AG09309 (cell line): ENCODE data around the gene PAFAH1B1.
"Not testable (repeated sequence)": the region's sequence is repeated elsewhere in the genome, so short reads cannot be mapped to it uniquely, and the experiment has no call there.

Experiments used
- DNase-seq: peaks from one replicate; pipeline ENCODE4 v3.0.0-alpha.2; 2010; ENCODE audit warnings: low read depth
- H3K4me3 ChIP-seq: 2 replicates; pipeline ENCODE4 v1.5.1; 2011; ENCODE audit warnings: mild to moderate bottlenecking, low read depth, low read length, moderate library complexity; ENCODE audit not compliant: control insufficient read depth
- CTCF ChIP-seq: IDR thresholded peaks from 2 replicates; pipeline ENCODE4 v1.5.1; 2011; ENCODE audit warnings: mild to moderate bottlenecking, low read depth, low read length, inconsistent platforms; ENCODE audit not compliant: insufficient read depth, control insufficient read depth; ENCODE audit errors: missing control alignments

PAFAH1B1 gene

GRCh38 chr17:2560658-2561057 lies 32.8 kb upstream of the PAFAH1B1 start:
- H3K4me3 ChIP-seq: no peak overlapping the region
- DNase-seq: no peak
- no peak for TF ChIP-seq CTCF

GRCh38 chr17:2562162-2562858 lies 31.1 kb upstream of the PAFAH1B1 start:
- TF ChIP-seq CTCF: no peak
- no peak overlapping the region for H3K4me3 ChIP-seq
- DNase-seq: no peak

DNA sequence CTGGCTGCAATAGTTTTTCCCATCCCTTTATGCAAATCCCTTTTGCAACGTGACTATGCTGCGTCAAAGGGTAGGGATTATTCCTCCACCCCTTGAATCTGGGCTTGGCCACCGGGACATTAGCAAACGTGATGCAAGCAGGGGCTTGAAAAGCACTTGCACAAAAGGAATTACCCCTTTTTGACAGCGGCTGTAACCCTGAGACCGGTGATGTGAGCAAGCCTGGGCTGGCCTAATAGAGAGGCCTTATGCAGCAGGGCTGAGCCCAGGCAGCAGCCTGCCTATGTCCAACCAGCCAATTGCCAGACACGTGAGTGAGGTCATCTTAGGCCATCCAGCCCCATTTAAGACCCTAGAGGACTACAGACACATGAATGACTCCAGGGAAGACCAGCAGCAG lies 30.4 kb upstream of the PAFAH1B1 start:
- no peak for TF ChIP-seq CTCF
- H3K4me3 ChIP-seq: no peak overlapping the region
- DNase-seq: no peak

DNA sequence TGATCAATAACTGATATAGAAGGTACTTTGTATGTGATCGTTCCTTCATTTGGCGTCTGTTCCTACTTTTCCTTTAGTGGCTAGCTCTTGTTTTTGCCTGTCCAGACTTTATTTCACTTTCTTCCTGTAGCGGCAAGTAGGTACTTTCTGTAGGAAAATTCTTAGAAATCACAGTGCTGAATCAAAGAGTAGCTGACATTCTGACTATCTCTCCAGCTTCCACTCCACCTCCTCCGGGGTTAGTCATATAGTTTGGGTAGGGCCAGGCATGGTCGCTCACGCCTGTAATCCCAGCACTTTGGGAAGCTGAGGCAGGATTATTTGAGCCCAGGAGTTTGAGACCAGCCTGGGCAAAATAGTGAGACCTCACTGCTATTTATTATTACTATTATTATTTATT lies 29.9 kb upstream of the PAFAH1B1 start:
- H3K4me3 ChIP-seq: no peak overlapping the region
- no peak for DNase-seq
- TF ChIP-seq CTCF: no peak

- no peak overlapping the region for H3K4me3 ChIP-seq
- no peak for TF ChIP-seq CTCF
- no peak for DNase-seq
Measured at GRCh38 chr17:2564877-2565276, 28.6 kb upstream of the PAFAH1B1 start.

GRCh38 chr17:2566056-2566455 lies 27.4 kb upstream of the PAFAH1B1 start:
- TF ChIP-seq CTCF: no peak
- H3K4me3 ChIP-seq: no peak overlapping the region
- DNase-seq: no peak

- no peak overlapping the region for H3K4me3 ChIP-seq
- DNase-seq: no peak
- TF ChIP-seq CTCF: no peak
Measured at GRCh38 chr17:2571523-2572303, 21.7 kb upstream of the PAFAH1B1 start.

GRCh38 chr17:2572304-2572609 lies 21.2 kb upstream of the PAFAH1B1 start:
- H3K4me3 ChIP-seq, DNase-seq: not testable (repeated sequence)
